GM20000 (cell line): ENCODE measurements around the gene SAMD10.

ENCODE experiments used
- DNase-seq: peaks from one replicate; pipeline ENCODE4 v3.0.0; 2012; ENCODE audit warnings: low spot score
- CTCF ChIP-seq: IDR thresholded peaks from 2 replicates; pipeline ENCODE4 v1.5.1; 2012; ENCODE audit warnings: mild to moderate bottlenecking, control low read depth; ENCODE audit errors: extremely low read depth, missing control alignments

The SAMD10 gene

DNA sequence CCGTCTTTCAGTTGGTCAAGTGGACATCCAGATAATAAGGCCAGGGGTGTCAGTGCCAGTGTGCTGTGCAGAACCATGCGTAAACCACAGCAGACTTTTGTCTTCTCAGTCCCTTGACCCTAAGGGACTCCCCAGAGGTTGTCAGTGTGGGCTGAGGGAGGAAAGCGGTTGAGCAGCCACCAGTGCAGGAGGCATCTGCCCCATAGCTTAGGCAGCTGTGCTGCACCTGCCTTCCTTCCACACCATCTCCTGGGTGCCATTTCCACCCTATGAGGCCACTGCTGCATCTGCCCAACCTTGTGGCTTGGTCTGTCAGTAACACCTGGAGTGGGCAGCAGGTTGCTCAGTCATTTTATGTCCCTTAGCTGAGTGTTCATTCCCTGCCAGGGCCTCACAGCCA lies 27.5 kb upstream of the SAMD10 start:
- no peak for DNase-seq
- TF ChIP-seq CTCF, result no peak

- DNase-seq, result no peak
- TF ChIP-seq CTCF, result no peak
Observed at GRCh38 chr20:64006490-64006889, 27.0 kb upstream of the SAMD10 start.

DNA sequence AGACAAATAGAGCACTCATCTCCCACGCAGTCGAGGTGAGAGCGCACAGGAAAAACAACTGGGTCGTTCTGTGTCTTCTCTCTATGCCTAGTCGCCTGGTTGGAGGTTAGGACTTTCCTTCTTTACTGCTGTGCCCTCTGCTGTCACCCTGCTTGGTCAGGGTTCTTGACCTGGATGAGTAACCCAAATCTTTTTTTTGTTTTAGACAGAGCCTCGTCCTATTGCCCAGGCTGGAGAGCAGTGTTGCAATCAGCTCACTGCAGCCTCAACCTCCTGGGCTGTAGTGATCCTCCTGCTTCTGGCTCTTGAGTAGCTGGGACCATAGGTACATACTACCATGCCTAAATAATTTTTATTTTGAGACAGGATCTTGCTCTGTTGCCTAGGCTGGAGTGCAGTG lies 26.0 kb upstream of the SAMD10 start:
- TF ChIP-seq CTCF, result no peak
- no peak for DNase-seq

DNA sequence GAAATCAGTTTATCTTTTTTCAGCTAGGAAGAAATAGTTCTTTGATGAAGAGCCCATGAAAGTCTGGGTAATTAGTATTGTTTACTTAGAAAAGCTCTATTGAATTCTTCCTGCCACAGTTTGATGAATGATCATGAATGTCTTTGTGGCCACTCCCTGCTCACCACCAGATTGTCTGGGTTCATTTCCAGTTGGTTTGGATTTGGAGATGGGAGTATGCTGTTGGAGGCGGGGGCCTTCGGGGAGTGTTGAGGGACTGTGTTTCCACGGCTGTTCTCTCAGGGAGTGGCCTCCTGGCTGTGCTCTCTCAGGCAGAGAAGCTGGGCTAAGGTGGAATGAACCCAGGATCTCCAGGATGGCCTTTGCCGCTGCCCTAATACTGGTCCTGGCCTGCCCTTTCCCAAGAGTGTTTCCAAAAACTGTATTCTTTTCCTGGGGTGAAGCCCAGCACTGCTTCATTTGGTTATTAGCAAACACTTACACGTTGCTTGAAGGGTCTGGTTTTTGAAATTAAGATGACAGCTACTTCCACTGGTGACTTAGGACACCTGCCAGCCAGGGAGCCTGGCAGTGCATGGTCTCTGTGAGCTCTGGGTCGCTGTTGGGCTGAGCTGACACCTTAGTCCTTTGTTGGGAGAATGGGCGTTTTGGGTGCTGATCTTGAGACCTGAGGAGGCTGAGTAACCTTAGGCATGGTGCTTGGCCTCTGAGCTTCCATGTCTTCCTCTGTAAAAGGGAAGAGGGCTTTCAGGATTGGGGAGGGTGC lies 24.7 kb upstream of the SAMD10 start:
- DNase-seq, result no peak
- TF ChIP-seq CTCF, result no peak

DNA sequence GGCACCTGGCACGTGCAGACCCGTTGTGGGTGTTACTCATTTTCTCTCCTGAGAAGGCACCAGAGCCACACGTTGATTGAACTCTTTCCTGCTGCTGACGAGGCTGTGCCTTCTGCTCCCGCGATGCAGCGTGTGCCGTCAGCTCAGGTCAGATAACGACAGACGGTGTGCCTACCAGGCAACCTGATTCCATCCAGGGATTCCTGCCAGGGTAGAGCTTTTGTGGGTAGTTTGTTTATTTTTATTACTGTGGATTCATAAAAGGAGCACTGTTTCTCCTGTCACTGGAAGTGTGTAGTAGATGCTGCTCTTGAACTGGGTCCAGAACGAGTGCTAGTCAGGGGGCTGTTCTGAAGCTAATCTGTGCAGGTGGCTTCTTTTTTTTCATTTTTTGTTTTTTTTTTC lies 22.2 kb upstream of the SAMD10 start:
- DNase-seq, result no peak
- TF ChIP-seq CTCF, result no peak

DNA sequence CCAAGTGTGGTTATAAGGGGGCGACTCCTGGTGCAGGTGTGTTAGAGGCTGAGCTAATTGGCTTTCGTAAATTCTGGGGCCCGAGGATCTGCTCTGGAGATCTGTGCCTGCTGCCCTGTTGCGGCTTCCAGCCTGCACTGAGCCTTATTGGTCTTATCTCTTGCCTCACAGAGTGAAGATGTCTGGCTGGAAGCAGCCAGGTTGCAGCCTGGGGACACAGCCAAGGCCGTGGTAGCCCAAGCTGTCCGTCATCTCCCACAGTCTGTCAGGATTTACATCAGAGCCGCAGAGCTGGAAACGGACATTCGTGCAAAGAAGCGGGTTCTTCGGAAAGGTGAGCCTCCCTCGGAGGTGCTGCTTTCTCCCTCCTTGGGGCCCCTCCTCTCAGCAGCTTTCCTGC lies 21.5 kb upstream of the SAMD10 start:
- TF ChIP-seq CTCF, result no peak
- DNase-seq, result no peak

- DNase-seq, result peak; percentile 4
- TF ChIP-seq CTCF, result no peak
Observed at GRCh38 chr20:63982937-63983336, 3.5 kb upstream of the SAMD10 start.
